Fibroblast of pulmonary artery (primary cell): ENCODE results near the gene CASKIN2.

ENCODE experiments used
- DNase-seq: peaks from one replicate; pipeline ENCODE4 v3.0.0-alpha.2; 2010; ENCODE audit warnings: low read depth
- H3K4me3 ChIP-seq: replicated peaks from 2 replicates; pipeline ENCODE4 v1.5.1; 2011; ENCODE audit warnings: low read depth, mild to moderate bottlenecking, control low read depth, low read length, moderate library complexity
- TF ChIP-seq, protein P1 (sequence below): IDR thresholded peaks from 2 replicates; pipeline ENCODE4 v1.5.1; 2011; ENCODE audit warnings: mild to moderate bottlenecking, control low read depth, low read length, inconsistent platforms; ENCODE audit errors: missing control alignments

CASKIN2 gene

DNA sequence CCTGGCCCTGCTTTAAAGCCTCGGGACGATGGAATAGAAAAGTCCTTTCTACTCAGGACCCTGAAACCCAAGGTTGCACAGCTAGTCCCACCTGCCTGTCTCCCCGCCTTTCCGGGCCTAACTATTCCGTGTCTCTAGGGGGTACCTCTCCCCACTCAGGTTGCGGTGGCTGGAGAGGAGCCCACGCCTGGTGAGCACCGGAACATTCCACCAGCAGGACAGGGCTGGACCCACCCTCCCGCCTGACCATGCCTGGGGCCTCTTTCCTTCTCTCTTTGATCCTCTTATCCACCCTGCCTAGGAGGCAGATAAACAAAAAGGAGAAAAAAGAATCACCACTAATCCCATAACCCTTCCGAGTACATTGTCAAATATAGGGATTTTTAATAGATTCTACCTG lies 21.0 kb upstream of the CASKIN2 start:
- TF ChIP-seq, protein P1, sequence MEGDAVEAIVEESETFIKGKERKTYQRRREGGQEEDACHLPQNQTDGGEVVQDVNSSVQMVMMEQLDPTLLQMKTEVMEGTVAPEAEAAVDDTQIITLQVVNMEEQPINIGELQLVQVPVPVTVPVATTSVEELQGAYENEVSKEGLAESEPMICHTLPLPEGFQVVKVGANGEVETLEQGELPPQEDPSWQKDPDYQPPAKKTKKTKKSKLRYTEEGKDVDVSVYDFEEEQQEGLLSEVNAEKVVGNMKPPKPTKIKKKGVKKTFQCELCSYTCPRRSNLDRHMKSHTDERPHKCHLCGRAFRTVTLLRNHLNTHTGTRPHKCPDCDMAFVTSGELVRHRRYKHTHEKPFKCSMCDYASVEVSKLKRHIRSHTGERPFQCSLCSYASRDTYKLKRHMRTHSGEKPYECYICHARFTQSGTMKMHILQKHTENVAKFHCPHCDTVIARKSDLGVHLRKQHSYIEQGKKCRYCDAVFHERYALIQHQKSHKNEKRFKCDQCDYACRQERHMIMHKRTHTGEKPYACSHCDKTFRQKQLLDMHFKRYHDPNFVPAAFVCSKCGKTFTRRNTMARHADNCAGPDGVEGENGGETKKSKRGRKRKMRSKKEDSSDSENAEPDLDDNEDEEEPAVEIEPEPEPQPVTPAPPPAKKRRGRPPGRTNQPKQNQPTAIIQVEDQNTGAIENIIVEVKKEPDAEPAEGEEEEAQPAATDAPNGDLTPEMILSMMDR, result no peak
- no peak for DNase-seq
- no peak overlapping the region for H3K4me3 ChIP-seq

DNA sequence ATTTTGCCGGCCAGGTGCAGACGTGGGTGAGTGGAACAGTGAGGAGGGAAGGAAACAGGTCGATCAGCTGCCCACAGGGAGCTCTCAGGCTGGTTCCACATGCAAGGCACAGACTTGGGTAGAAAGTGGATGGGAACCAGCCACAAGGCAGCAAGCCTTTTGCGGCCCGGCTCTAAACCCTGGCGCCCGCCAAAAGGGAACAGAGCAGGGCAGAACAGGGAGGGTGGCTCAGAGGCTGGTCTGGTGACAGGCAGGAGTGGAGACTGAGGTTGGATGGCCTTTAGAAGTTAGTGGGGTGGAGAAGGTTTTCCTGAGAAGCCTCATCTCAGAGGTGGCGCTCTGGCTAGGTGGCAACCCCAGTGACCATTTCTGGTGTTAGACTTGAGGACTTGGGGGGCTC lies 20.5 kb upstream of the CASKIN2 start:
- no peak overlapping the region for H3K4me3 ChIP-seq
- no peak for DNase-seq
- TF ChIP-seq, protein P1, result no peak

DNA sequence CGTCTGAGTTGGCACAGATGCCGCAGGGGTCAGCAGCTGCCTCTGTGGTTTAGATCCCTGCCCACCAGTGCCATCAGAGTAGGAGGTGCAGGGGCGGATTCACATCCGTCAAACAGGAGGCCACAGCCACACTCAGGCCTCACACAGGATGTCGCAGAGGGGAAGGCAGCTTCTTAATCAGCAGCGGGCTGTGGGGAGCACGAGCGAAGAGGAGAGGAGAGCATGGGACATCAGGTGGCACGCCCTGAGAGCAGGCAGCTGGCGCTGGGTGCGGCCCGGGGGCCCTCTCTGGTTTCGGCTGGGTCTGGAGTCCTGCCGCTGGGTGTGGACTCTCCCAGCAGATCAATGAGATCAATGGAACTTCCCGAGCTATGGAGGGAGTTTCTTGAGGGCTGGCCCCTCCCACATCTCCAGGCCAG lies 19.8 kb upstream of the CASKIN2 start:
- H3K4me3 ChIP-seq, result no peak overlapping the region
- DNase-seq, result no peak
- TF ChIP-seq, protein P1, result no peak

DNA sequence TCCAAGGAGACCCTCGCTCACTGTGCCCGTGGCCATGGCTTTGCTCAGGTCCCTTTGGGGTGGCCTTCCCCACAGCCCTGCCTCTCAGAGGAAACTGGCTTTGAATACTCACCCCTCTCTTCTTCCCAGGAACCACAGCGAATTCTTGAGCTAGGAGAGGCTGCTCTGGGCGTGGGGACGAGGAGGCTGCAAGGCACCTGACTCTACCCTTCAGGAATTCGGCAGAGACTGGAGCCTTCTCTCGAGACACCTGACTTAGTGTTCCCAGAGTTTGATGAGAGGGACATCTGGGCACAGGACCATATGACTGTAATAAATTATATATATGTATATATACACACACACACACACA lies 16.4 kb upstream of the CASKIN2 start:
- TF ChIP-seq, protein P1, result no peak
- H3K4me3 ChIP-seq, result no peak overlapping the region
- no peak for DNase-seq

DNA sequence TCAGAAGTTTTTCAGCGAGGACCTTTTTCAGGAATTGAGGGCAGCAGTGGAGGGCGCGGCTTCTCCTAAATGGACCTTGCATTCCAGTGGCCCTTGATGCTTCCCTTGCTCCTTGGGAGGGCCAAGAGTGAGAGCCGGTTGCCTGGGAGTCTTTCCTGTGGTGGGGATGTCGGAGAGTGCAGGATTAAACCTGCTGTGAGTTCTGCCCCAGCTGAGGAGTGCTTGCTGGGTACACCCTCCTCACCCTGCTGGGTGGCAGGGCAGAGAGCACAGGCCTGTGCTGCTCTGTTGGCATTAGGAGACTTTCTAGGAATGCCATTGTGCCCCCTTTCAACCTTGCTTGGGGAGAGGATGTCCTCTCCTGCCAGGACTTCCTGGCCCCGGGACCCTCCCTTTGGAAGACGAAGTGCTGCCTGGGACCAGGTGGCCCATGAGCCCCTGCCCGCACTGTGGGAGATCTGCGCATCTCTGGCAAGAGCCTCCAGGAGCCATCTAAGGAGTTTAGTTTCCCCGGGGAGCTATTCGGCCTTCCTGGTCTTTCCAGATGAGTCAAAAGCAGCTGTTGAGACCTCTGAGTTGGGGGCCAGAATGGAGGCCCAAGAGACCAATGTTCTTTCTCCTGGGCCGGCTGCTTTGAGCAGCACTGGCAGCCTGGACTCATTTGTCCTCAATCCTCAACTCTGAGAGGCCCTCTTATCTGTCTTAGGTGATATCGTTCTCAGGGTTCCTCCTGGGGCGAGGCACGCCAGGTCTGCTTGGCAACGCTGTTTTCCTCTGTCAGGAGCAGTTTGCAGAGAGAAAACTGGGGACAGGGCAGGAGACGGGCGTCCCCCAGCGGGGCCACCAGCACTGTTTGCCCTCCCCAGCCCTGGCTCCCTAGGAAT lies 15.7 kb upstream of the CASKIN2 start:
- no peak for DNase-seq
- no peak overlapping the region for H3K4me3 ChIP-seq
- TF ChIP-seq, protein P1, result no peak

DNA sequence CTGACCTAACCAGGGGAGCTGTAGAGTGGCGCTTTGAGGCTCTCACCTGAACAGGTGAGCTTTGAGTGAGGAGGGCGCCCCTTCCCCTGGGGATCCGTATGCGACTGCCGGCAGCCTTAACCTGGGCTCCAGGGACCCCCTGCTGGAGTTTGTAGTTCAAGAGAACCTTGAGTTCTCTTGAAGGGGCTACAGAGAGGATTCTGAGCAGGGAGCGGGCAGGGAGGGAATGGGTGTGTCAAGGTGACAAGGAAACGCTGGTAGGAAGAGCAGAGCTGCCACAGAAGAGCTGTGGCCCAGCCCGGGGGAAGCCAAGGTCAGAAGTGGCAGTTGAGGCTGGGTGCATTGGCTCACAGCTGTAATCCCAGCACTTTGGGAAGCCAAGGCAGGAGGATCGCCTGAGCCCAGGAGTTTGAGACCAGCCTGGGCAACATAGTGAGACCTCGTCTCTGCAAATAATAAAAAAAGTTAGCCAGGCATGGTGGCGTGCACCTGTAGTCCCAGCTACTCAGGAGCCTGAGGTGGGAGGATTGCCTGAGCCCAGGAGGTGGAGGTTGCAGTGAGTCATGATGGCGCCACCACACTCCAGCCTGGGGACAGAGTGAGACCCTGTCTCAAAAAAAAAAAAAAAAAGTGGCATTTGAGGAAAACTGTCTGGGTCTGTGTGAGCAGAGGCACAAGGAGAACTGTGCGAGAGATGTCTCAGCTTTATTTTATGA lies 11.4 kb upstream of the CASKIN2 start:
- TF ChIP-seq, protein P1, result no peak
- H3K4me3 ChIP-seq, result no peak overlapping the region
- no peak for DNase-seq
